Mononuclear cell (primary cell): Measurements from ENCODE around the gene ZC3H7A. TPM values are rescaled to one million over a fixed set of nuclear protein-coding genes. Genes with fewer than 3 reads are reported as not detected.

Experiments
- H3K27me3 ChIP-seq: 2 replicates; pipeline ENCODE4 v1.6.0; 2011; ENCODE audit warnings: low read length, control low read depth; ENCODE audit not compliant: insufficient read depth
- H3K4me1 ChIP-seq: 2 replicates; pipeline ENCODE4 v1.5.1; 2011; ENCODE audit warnings: mild to moderate bottlenecking, low read length, control low read depth; ENCODE audit not compliant: insufficient read depth
- H3K4me3 ChIP-seq: 2 replicates; pipeline ENCODE4 v1.5.1; 2011; ENCODE audit warnings: mild to moderate bottlenecking, low read length, moderate library complexity
- H3K9me3 ChIP-seq: 2 replicates; pipeline ENCODE4 v1.5.1; 2011; ENCODE audit warnings: low read depth, mild to moderate bottlenecking, control low read depth, low read length
- total RNA-seq: library from RNA; depleted of rRNA; stranded (reverse); fragments of >200 nt; gene quantifications from one replicate; pipeline ENCODE4 v1.2.3, GENCODE V29; 2012

ZC3H7A gene
- total RNA-seq, 1 donor = 107 TPM

- Histone ChIP-seq H3K27me3 (no peaks in the 10 kb centered on the region), H3K4me1 (peaks cover 4% of the 10 kb centered on the region), H3K9me3 (no peaks in the 10 kb centered on the region), H3K4me3 (no peak overlapping the region)
These were observed 79.2 kb downstream of the ZC3H7A start for GRCh38 chr16:11717811-11718210.

DNA sequence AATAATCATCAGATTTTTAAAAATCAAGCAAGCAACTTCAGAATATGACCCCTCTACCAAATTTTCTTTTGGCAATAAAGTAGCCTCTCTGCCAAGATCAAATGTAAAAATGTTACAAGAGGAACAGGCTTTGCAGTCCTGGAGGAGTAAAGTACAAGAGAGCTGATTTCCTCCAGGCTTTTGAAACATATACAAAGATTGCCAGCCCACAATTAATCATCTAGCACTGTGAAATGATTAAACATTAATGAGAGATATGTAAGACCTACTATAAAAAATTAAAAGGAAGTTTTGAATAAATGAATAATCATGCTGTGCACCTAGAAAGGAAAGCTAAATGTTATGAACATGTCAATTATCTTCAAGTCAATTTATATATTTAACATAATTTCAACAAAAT is 80.7 kb downstream of the ZC3H7A start:
- H3K9me3 ChIP-seq = no peaks in the 10 kb centered on the region
- peaks cover 4% of the 10 kb centered on the region for H3K4me1 ChIP-seq
- no peaks in the 10 kb centered on the region for H3K27me3 ChIP-seq

DNA sequence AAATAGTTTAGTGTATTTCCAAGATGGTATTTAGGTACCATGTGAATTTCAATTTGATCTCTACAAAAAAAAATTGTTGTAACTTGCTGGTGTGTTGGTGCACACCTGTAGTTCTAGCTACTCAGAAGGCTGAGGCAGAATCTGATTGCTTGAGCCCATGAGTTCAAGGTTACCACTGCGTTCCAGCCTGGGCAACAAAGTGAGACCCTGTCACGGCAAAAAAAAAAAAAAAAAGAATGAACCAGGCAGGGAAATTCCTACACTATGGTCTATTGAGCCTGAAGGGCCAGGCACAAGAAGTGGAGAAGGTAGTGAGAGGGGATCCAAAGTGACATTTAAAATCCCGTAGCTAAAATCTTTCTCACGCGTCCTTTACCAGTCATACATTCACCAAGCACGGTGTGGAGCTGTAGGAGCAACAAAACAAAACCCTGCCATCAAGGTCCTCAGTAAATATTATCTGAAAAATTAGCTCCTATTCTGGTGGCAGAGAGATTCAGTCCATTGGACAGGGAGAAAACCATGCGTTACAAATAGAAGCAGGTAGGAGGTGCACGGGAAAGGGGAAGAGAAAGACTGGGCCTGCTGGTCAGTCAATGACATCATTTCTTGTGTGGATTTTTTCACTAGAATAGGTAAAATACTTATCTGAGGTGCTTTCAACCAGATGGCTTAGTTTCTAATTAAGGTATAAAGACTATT is 81.7 kb downstream of the ZC3H7A start:
- Histone ChIP-seq H3K9me3 (no peaks in the 10 kb centered on the region), H3K4me1 (peaks cover 4% of the 10 kb centered on the region), H3K4me3 (no peak overlapping the region), H3K27me3 (no peaks in the 10 kb centered on the region)

More for the DNA sequence above, 80.7 kb downstream of the ZC3H7A start:
- no peak overlapping the region for H3K4me3 ChIP-seq

DNA sequence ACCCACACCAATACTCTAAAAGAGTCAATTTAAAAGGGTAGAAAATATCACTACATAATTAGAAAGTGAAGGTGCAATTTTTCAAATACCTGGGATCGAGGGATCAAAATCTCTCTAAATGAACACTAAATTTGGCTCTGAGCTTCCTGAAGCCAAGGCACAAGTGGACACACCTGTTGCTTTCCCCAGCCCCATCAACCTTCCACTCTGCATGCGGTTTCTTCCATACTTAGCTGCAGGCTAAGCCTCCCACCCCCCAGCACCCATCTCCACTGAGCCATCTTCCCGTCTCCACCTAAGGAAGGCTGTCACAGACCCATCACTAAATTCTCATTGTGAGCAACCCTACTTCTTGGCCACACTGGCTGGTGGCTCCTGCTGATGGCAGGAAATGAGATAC is 84.9 kb downstream of the ZC3H7A start:
- Histone ChIP-seq H3K4me1 (peaks cover 4% of the 10 kb centered on the region), H3K4me3 (no peak overlapping the region), H3K27me3 (no peaks in the 10 kb centered on the region), H3K9me3 (no peaks in the 10 kb centered on the region)

- H3K4me3 ChIP-seq = no peak overlapping the region
- peaks cover 4% of the 10 kb centered on the region for H3K4me1 ChIP-seq
- H3K27me3 ChIP-seq = no peaks in the 10 kb centered on the region
- H3K9me3 ChIP-seq = no peaks in the 10 kb centered on the region
These were observed 85.4 kb downstream of the ZC3H7A start for GRCh38 chr16:11711662-11712061.

- Histone ChIP-seq H3K9me3 (no peaks in the 10 kb centered on the region), H3K4me3 (no peak overlapping the region), H3K4me1 (no peaks in the 10 kb centered on the region), H3K27me3 (no peaks in the 10 kb centered on the region)
These were observed 88.6 kb downstream of the ZC3H7A start for GRCh38 chr16:11708421-11708820.

DNA sequence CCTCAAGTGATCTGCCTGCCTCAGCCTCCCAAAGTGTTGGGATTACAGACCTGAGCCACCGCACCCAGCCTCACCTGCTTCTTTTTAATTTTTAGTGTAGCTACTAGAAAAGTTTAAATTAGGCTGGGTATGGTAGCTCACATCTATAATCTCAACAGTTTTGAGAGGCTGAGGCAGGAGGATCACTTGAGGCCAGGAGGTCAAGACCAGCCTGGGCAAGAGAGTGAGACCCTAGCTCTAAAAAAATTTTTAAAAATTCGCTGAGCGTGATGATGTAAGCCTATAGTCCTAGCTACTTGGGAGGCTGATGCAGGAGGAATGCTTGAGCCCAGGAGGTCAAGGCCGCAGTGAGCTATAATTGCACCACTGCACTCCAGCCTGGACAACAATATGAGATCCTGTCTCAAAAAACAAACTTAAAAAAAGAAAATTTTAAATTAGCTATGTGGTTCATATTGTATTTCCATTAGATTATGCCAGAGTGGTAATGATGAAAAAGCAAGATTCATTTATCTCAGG is 89.3 kb downstream of the ZC3H7A start:
- no peaks in the 10 kb centered on the region for H3K27me3 ChIP-seq
- H3K4me1 ChIP-seq = no peaks in the 10 kb centered on the region
- no peaks in the 10 kb centered on the region for H3K9me3 ChIP-seq
- H3K4me3 ChIP-seq = no peak overlapping the region

- Histone ChIP-seq H3K27me3 (no peaks in the 10 kb centered on the region), H3K4me1 (peaks cover 1% of the 10 kb centered on the region)
These were observed 90.8 kb downstream of the ZC3H7A start for GRCh38 chr16:11706180-11706742.

DNA sequence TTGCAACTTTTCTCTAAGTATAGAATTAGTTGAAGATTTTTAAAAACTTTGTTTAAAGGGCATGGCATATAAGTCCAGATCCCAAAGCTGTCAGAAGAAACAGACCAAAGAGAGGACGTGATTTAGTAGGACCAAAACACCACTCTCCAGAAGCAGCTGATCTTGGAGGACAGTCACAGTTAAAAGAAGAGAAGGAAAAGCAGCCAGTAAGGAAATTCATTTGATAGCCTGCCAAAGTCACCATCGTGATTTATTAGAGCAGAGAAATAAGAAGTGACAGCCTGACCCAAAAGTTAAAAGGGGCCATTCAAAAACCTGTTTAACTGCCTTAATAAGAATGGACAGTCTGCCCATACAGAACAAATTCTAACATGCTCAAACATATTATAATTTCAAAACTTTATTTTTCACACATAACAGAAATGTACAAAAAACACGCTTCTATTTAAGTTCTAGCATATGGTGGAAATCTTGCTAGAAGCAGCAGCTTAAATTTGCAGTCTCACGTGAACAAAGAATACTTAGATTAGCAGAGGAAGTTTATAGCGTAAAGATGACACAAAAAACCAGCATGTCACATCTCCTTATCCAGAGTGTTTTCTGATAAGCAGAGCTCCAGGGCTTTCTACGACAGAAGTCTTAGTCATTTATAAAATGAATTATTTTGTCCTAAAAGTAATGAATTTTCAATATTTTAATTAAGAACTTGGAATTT is 91.6 kb downstream of the ZC3H7A start:
- H3K9me3 ChIP-seq = no peaks in the 10 kb centered on the region
- peaks cover 9% of the 10 kb centered on the region for H3K4me1 ChIP-seq
- no peaks in the 10 kb centered on the region for H3K27me3 ChIP-seq
- H3K4me3 ChIP-seq = no peak overlapping the region

More at GRCh38 chr16:11706180-11706742, 90.8 kb downstream of the ZC3H7A start:
- no peak overlapping the region for H3K4me3 ChIP-seq
- no peaks in the 10 kb centered on the region for H3K9me3 ChIP-seq

Other genes starting within 250 kb of the ZC3H7A start
- gene LITAF, start 210.3 kb downstream of the ZC3H7A start, total RNA-seq = 169 TPM
- 115 TPM for gene SNN, start 128.8 kb downstream of the ZC3H7A start, total RNA-seq
- 75.8 TPM for gene TXNDC11, start 54.4 kb downstream of the ZC3H7A start, total RNA-seq
- gene RSL1D1, start 54.3 kb upstream of the ZC3H7A start, total RNA-seq = 239 TPM
- gene GSPT1, start 118.7 kb upstream of the ZC3H7A start, total RNA-seq = 117 TPM
- gene NPIPB2, start 144.8 kb upstream of the ZC3H7A start, total RNA-seq = 6.0 TPM
- 0.21 TPM for gene TNFRSF17, start 168.0 kb upstream of the ZC3H7A start, total RNA-seq
- gene SNX29, start 179.5 kb upstream of the ZC3H7A start, total RNA-seq = 35.9 TPM